Neural cell (in vitro differentiated cells): ENCODE data around the gene AZU1. TPM values are rescaled to one million over a fixed set of nuclear protein-coding genes. Genes with fewer than 3 reads are reported as not detected.
"Not testable (repeated sequence)": the region's sequence is repeated elsewhere in the genome, so short reads cannot be mapped to it uniquely, and the experiment has no call there.

Source experiments
- H2AFZ ChIP-seq: fragments of 200-600, 300-800 bp; sonication (generic), shearing (Covaris generic); 2 replicates; pipeline ENCODE4 v1.6.0; 2014; ENCODE audit warnings: low read depth, mild to moderate bottlenecking, antibody characterized with exemption, low read length, moderate library complexity
- H3F3A ChIP-seq: fragments of 200-600 bp; shearing (Covaris generic); 2 replicates; pipeline ENCODE4 v1.6.1; 2016; ENCODE audit warnings: mild to moderate bottlenecking, moderate library complexity, mixed read lengths, antibody characterized with exemption, low read length; ENCODE audit not compliant: insufficient read depth, poor library complexity, severe bottlenecking
- H3K27ac ChIP-seq: fragments of 200-600, 300-800 bp; sonication (generic), shearing (Covaris generic); 2 replicates; pipeline ENCODE4 v1.5.1; 2014; ENCODE audit warnings: mild to moderate bottlenecking, low read length, moderate library complexity
- H3K27me3 ChIP-seq: fragments of 300-800, 200-600 bp; sonication (generic), shearing (Covaris generic); 2 replicates; pipeline ENCODE4 v1.6.0; 2014; ENCODE audit warnings: mild to moderate bottlenecking, low read depth, low read length, moderate library complexity; ENCODE audit not compliant: insufficient read depth
- H3K36me3 ChIP-seq: fragments of 300-800, 200-600 bp; sonication (generic), shearing (Covaris generic); 2 replicates; pipeline ENCODE4 v1.5.1; 2014; ENCODE audit warnings: mild to moderate bottlenecking, antibody characterized with exemption, low read length, moderate library complexity; ENCODE audit not compliant: insufficient read depth
- H3K4me2 ChIP-seq: fragments of 300-800, 200-600 bp; sonication (generic), shearing (Covaris generic); 2 replicates; pipeline ENCODE4 v1.6.0; 2014; ENCODE audit warnings: mild to moderate bottlenecking, low read length
- H3K4me3 ChIP-seq: fragments of 300-800, 200-600 bp; sonication (generic), shearing (Covaris generic); 2 replicates; pipeline ENCODE4 v1.5.1; 2014; ENCODE audit warnings: mild to moderate bottlenecking, low read length, moderate library complexity
- H3K79me2 ChIP-seq: fragments of 200-600 bp; shearing (Covaris generic); replicated peaks from 2 replicates; pipeline ENCODE4 v1.6.0; 2014; ENCODE audit warnings: mild to moderate bottlenecking, low read length, moderate library complexity; ENCODE audit not compliant: insufficient read depth
- H3K9ac ChIP-seq: fragments of 300-800, 200-600 bp; sonication (generic), shearing (Covaris generic); 2 replicates; pipeline ENCODE4 v1.6.1; 2016; ENCODE audit warnings: mild to moderate bottlenecking, low read length, mixed read lengths
- H3K9me2 ChIP-seq: fragments of 200-600 bp; shearing (Covaris generic); 2 replicates; pipeline ENCODE4 v1.6.1; 2016; ENCODE audit warnings: mild to moderate bottlenecking, low read length, mixed read lengths; ENCODE audit not compliant: insufficient read depth
- H3K9me3 ChIP-seq: fragments of 200-600, 300-800 bp; sonication (generic), shearing (Covaris generic); 2 replicates; pipeline ENCODE4 v1.6.1; 2016; ENCODE audit warnings: mild to moderate bottlenecking, mixed run types, low read length, moderate library complexity, mixed read lengths
- H4K20me1 ChIP-seq: fragments of 200-600 bp; shearing (Covaris generic); 2 replicates; pipeline ENCODE4 v1.6.1; 2016; ENCODE audit warnings: mild to moderate bottlenecking, mixed run types; ENCODE audit not compliant: insufficient read depth
- EP300 ChIP-seq: fragments of 450-650 bp; conservative IDR thresholded peaks from 2 replicates; pipeline ENCODE4 v1.6.1; 2014; ENCODE audit warnings: antibody characterized with exemption, mild to moderate bottlenecking, moderate library complexity; ENCODE audit not compliant: poor library complexity, severe bottlenecking
- EZH2 ChIP-seq: fragments of 200-600, 300-800 bp; shearing (Covaris generic), sonication (generic); IDR thresholded peaks from 2 replicates; pipeline ENCODE4 v1.6.1; 2014; ENCODE audit warnings: antibody characterized with exemption, low read length, borderline replicate concordance, mild to moderate bottlenecking; ENCODE audit not compliant: insufficient read depth, poor library complexity, severe bottlenecking
- MXI1 ChIP-seq: fragments of 450-650 bp; conservative IDR thresholded peaks from 2 replicates; pipeline ENCODE4 v1.6.1; 2014; ENCODE audit warnings: antibody characterized with exemption, mild to moderate bottlenecking; ENCODE audit not compliant: poor library complexity, severe bottlenecking
- POLR2AphosphoS5 ChIP-seq: IDR thresholded peaks from 2 replicates; pipeline ENCODE4 v1.6.1; 2012
- RAD21 ChIP-seq: fragments of 450-650 bp; conservative IDR thresholded peaks from 2 replicates; pipeline ENCODE4 v1.6.1; 2014; ENCODE audit warnings: antibody characterized with exemption, mild to moderate bottlenecking, moderate library complexity
- SMC3 ChIP-seq: fragments of 450-650 bp; conservative IDR thresholded peaks from 2 replicates; pipeline ENCODE4 v1.6.1; 2014; ENCODE audit warnings: antibody characterized with exemption, mild to moderate bottlenecking, moderate library complexity; ENCODE audit not compliant: poor library complexity
- TAF1 ChIP-seq: IDR thresholded peaks from 2 replicates; pipeline ENCODE4 v1.6.1; 2012; ENCODE audit warnings: low read depth
- polyA plus RNA-seq: library from polyadenylated mRNA; depleted of rRNA; stranded (reverse); fragments of >200 nt; gene quantifications from 2 replicates; pipeline ENCODE4 v1.2.3, GENCODE V29; 2014
- TF ChIP-seq, protein P1 (sequence below): IDR thresholded peaks from 2 replicates; pipeline ENCODE4 v1.6.1; 2012; ENCODE audit warnings: borderline replicate concordance
- TF ChIP-seq, protein P2 (sequence below): fragments of 450-650 bp; IDR thresholded peaks from 2 replicates; pipeline ENCODE4 v1.5.1; 2014; ENCODE audit warnings: antibody characterized with exemption, mild to moderate bottlenecking, moderate library complexity; ENCODE audit not compliant: poor library complexity, severe bottlenecking

AZU1 gene
- polyA plus RNA-seq, 1 donor from 2014 or later = 1.1 TPM

DNA sequence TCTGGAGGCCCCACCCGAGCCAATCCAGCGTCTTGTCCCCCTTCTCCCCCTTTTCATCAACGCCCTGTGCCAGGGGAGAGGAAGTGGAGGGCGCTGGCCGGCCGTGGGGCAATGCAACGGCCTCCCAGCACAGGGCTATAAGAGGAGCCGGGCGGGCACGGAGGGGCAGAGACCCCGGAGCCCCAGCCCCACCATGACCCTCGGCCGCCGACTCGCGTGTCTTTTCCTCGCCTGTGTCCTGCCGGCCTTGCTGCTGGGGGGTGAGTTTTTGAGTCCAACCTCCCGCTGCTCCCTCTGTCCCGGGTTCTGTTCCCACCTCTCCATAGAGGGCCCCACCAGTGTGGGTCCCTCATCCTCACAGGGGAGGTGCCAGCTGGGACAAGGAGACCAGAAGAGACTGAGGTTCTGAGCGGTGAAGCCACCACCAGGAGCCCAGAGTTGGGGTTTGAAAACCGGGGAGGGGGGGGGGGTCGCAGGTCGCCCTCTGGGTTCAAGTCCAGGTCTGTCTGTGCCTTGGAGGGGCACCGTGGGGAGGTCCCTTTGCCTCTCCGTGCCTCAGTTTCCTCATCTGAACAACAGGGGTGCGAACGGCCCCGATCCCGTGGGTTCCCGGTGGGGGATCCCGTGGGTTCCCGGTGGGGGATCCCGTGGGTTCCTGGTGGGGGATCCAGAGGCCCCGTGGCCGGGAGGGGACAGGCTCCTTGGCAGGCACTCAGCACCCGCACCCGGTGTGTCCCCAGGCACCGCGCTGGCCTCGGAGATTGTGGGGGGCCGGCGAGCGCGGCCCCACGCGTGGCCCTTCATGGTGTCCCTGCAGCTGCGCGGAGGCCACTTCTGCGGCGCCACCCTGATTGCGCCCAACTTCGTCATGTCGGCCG is 24.7 kb downstream of the AZU1 start, which contains the start of gene ELANE:
Gene ELANE, plus strand, starts transcription at position 168 of the 878 bp plus-strand sequence. Its CDS starts 26 bp downstream, at position 194.
- TF ChIP-seq TAF1 = no peak
- no peak for TF ChIP-seq POLR2AphosphoS5
- no peak for TF ChIP-seq EZH2
- TF ChIP-seq EP300 = no peak
- TF ChIP-seq SMC3 = no peak
- no peak for TF ChIP-seq RAD21
- TF ChIP-seq, protein P1, sequence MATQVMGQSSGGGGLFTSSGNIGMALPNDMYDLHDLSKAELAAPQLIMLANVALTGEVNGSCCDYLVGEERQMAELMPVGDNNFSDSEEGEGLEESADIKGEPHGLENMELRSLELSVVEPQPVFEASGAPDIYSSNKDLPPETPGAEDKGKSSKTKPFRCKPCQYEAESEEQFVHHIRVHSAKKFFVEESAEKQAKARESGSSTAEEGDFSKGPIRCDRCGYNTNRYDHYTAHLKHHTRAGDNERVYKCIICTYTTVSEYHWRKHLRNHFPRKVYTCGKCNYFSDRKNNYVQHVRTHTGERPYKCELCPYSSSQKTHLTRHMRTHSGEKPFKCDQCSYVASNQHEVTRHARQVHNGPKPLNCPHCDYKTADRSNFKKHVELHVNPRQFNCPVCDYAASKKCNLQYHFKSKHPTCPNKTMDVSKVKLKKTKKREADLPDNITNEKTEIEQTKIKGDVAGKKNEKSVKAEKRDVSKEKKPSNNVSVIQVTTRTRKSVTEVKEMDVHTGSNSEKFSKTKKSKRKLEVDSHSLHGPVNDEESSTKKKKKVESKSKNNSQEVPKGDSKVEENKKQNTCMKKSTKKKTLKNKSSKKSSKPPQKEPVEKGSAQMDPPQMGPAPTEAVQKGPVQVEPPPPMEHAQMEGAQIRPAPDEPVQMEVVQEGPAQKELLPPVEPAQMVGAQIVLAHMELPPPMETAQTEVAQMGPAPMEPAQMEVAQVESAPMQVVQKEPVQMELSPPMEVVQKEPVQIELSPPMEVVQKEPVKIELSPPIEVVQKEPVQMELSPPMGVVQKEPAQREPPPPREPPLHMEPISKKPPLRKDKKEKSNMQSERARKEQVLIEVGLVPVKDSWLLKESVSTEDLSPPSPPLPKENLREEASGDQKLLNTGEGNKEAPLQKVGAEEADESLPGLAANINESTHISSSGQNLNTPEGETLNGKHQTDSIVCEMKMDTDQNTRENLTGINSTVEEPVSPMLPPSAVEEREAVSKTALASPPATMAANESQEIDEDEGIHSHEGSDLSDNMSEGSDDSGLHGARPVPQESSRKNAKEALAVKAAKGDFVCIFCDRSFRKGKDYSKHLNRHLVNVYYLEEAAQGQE = no peak
- no peak for TF ChIP-seq MXI1
- TF ChIP-seq, protein P2, sequence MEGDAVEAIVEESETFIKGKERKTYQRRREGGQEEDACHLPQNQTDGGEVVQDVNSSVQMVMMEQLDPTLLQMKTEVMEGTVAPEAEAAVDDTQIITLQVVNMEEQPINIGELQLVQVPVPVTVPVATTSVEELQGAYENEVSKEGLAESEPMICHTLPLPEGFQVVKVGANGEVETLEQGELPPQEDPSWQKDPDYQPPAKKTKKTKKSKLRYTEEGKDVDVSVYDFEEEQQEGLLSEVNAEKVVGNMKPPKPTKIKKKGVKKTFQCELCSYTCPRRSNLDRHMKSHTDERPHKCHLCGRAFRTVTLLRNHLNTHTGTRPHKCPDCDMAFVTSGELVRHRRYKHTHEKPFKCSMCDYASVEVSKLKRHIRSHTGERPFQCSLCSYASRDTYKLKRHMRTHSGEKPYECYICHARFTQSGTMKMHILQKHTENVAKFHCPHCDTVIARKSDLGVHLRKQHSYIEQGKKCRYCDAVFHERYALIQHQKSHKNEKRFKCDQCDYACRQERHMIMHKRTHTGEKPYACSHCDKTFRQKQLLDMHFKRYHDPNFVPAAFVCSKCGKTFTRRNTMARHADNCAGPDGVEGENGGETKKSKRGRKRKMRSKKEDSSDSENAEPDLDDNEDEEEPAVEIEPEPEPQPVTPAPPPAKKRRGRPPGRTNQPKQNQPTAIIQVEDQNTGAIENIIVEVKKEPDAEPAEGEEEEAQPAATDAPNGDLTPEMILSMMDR = no peak
- H3K27ac ChIP-seq = no peak within 1 kb of the TSS
- H3K9me2 ChIP-seq = no peaks in the 10 kb centered on the region
- H3K9ac ChIP-seq = no peak within 1 kb of the TSS
- no peak within 1 kb of the TSS for H3K4me2 ChIP-seq
- no peaks in the 10 kb centered on the region for H3K27me3 ChIP-seq
- H3K79me2 ChIP-seq = no peaks in the 10 kb centered on the region
- H3K36me3 ChIP-seq = no peaks in the 10 kb centered on the region
- no peaks in the 10 kb centered on the region for H3F3A ChIP-seq
- no peaks in the 10 kb centered on the region for H4K20me1 ChIP-seq
- H3K9me3 ChIP-seq = no peaks in the 10 kb centered on the region
- no peak within 1 kb of the TSS for H2AFZ ChIP-seq
- no peak within 1 kb of the TSS for H3K4me3 ChIP-seq

DNA sequence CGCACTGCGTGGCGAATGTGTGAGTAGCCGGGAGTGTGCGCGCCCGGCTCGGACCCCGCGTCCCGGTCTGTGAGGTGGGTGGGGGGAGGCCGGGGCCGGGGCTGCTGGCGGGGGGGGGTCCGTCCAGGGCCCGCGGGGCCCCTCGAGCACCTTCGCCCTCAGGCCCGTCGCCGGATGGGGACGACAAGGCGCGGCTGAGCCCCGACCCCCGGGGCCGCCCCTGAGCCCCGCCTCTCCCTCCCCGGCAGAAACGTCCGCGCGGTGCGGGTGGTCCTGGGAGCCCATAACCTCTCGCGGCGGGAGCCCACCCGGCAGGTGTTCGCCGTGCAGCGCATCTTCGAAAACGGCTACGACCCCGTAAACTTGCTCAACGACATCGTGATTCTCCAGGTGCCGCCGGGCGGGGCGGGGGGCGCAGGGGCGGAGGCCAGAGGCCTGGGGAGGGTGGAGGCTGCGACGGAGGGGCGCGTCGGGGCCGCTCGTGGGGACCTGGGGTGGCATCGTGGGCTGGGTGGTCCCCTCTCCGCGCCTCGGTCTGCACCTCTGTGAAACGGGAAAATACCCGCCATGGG is 25.5 kb downstream of the AZU1 start:
- no peaks in the 10 kb centered on the region for H3K79me2 ChIP-seq
- no peak overlapping the region for H3K27ac ChIP-seq
- H4K20me1 ChIP-seq = no peaks in the 10 kb centered on the region
- H3K9ac ChIP-seq = no peak overlapping the region
- peaks cover under 1% of the 10 kb centered on the region for H3K27me3 ChIP-seq
- H3K4me2 ChIP-seq = no peak overlapping the region
- no peak overlapping the region for H3K4me3 ChIP-seq
- no peaks in the 10 kb centered on the region for H3K36me3 ChIP-seq
- TF ChIP-seq SMC3 (no peak), RAD21 (no peak)
- TF ChIP-seq, protein P1 = no peak
- no peaks in the 10 kb centered on the region for H3K9me2 ChIP-seq
- no peak overlapping the region for H2AFZ ChIP-seq
- no peaks in the 10 kb centered on the region for H3K9me3 ChIP-seq
- no peaks in the 10 kb centered on the region for H3F3A ChIP-seq

GRCh38 chr19:853614-854220 is 26.1 kb downstream of the AZU1 start:
- not testable (repeated sequence) for H3K4me3 ChIP-seq, H3K27me3 ChIP-seq, H3K4me2 ChIP-seq, H3K9me2 ChIP-seq, H3K27ac ChIP-seq, H3K36me3 ChIP-seq, H3K9me3 ChIP-seq, H3K79me2 ChIP-seq, H3K9ac ChIP-seq, H3F3A ChIP-seq, H4K20me1 ChIP-seq, H2AFZ ChIP-seq
